Activated CD4-positive, alpha-beta T cell treated with anti-CD3 and anti-CD28 coated beads, Interleukin-2, amount 50 U/mL, for 48 hours (primary cell): ENCODE results near the gene SFTPA2.
"Not testable (repeated sequence)": the region's sequence is repeated elsewhere in the genome, so short reads cannot be mapped to it uniquely, and the experiment has no call there.

Source experiments
- DNase-seq, 2 experiments: peaks; one replicate each; pipeline ENCODE4 v3.0.0-alpha.2; 2020

Gene SFTPA2

GRCh38 chr10:79556961-79557360 is 3.2 kb downstream of the SFTPA2 start:
- DNase-seq, result not testable (repeated sequence)

- DNase-seq, result no peak
These were observed 4.6 kb downstream of the SFTPA2 start for GRCh38 chr10:79555354-79556309.

GRCh38 chr10:79552143-79552542 is 8.1 kb downstream of the SFTPA2 start:
- DNase-seq, result no peak

- DNase-seq, result peak in 1 of 2 experiments; percentile 12
These were observed 12.2 kb downstream of the SFTPA2 start for GRCh38 chr10:79547973-79548372.

GRCh38 chr10:79547128-79547527 is 13.1 kb downstream of the SFTPA2 start:
- not testable (repeated sequence) for DNase-seq

- DNase-seq, result not testable (repeated sequence)
These were observed 15.1 kb downstream of the SFTPA2 start for GRCh38 chr10:79544926-79545659.

- DNase-seq, result not testable (repeated sequence)
These were observed 15.8 kb downstream of the SFTPA2 start for GRCh38 chr10:79544408-79544807.

GRCh38 chr10:79542626-79543025 is 17.6 kb downstream of the SFTPA2 start:
- DNase-seq, result no peak

- not testable (repeated sequence) for DNase-seq
These were observed 19.3 kb downstream of the SFTPA2 start for GRCh38 chr10:79540930-79541329.

GRCh38 chr10:79538311-79538710 is 21.9 kb downstream of the SFTPA2 start:
- DNase-seq, result not testable (repeated sequence)

- not testable (repeated sequence) for DNase-seq
These were observed 26.4 kb downstream of the SFTPA2 start for GRCh38 chr10:79533903-79534175.

- DNase-seq, result not testable (repeated sequence)
These were observed 26.9 kb downstream of the SFTPA2 start for GRCh38 chr10:79533142-79533902.

- DNase-seq, result not testable (repeated sequence)
These were observed 31.9 kb downstream of the SFTPA2 start for GRCh38 chr10:79528261-79528660.

GRCh38 chr10:79525049-79525710 is 35.0 kb downstream of the SFTPA2 start:
- DNase-seq, result not testable (repeated sequence)

GRCh38 chr10:79523157-79523853 is 36.9 kb downstream of the SFTPA2 start:
- not testable (repeated sequence) for DNase-seq

GRCh38 chr10:79522464-79522863 is 37.7 kb downstream of the SFTPA2 start:
- DNase-seq, result not testable (repeated sequence)

GRCh38 chr10:79521751-79522150 is 38.5 kb downstream of the SFTPA2 start:
- not testable (repeated sequence) for DNase-seq

- DNase-seq, result not testable (repeated sequence)
These were observed 42.6 kb downstream of the SFTPA2 start for GRCh38 chr10:79517567-79517966.

GRCh38 chr10:79516532-79517205 is 43.5 kb downstream of the SFTPA2 start:
- not testable (repeated sequence) for DNase-seq

GRCh38 chr10:79511891-79512583 is 48.2 kb downstream of the SFTPA2 start, which contains the start of gene EIF5AL1:
Gene EIF5AL1, plus strand, starts transcription at chr10:79512533. Its CDS starts 117 bp downstream, at chr10:79512650.
- DNase-seq, result not testable (repeated sequence)
